Cardiac fibroblast (primary cell): Measurements from ENCODE around the gene RSPH9.

Experiments used
- DNase-seq, 2 donors: peaks; one replicate each; pipeline versions ENCODE4 v3.0.0 to v3.0.0-alpha.2; 2010; ENCODE audit warnings: low read depth in 2 of 2
- H3K4me3 ChIP-seq, 2 donors: replicated peaks in 1 of 2; 1 replicate in 1 of 2; 2 replicates in 1 of 2; pipeline ENCODE4 v1.5.1; 2011; ENCODE audit warnings: low read depth in 2 of 2, low read length in 2 of 2, mild to moderate bottlenecking in 2 of 2, moderate library complexity in 1 of 2
- TF ChIP-seq, protein P1 (sequence below): IDR thresholded peaks from one replicate; pipeline ENCODE4 v1.5.1; 2011; ENCODE audit warnings: low read depth, mild to moderate bottlenecking, low read length, inconsistent platforms

Gene RSPH9

GRCh38 chr6:43717822-43718221, 73.0 kb downstream of the RSPH9 start:
- TF ChIP-seq, protein P1, sequence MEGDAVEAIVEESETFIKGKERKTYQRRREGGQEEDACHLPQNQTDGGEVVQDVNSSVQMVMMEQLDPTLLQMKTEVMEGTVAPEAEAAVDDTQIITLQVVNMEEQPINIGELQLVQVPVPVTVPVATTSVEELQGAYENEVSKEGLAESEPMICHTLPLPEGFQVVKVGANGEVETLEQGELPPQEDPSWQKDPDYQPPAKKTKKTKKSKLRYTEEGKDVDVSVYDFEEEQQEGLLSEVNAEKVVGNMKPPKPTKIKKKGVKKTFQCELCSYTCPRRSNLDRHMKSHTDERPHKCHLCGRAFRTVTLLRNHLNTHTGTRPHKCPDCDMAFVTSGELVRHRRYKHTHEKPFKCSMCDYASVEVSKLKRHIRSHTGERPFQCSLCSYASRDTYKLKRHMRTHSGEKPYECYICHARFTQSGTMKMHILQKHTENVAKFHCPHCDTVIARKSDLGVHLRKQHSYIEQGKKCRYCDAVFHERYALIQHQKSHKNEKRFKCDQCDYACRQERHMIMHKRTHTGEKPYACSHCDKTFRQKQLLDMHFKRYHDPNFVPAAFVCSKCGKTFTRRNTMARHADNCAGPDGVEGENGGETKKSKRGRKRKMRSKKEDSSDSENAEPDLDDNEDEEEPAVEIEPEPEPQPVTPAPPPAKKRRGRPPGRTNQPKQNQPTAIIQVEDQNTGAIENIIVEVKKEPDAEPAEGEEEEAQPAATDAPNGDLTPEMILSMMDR, result no peak
- no peak overlapping the region for H3K4me3 ChIP-seq
- DNase-seq, result peak in 1 of 2 donors; percentile 53

- DNase-seq, result no peak
- no peak overlapping the region for H3K4me3 ChIP-seq
- TF ChIP-seq, protein P1, result no peak
Observed at GRCh38 chr6:43718387-43719105, 73.7 kb downstream of the RSPH9 start.

DNA sequence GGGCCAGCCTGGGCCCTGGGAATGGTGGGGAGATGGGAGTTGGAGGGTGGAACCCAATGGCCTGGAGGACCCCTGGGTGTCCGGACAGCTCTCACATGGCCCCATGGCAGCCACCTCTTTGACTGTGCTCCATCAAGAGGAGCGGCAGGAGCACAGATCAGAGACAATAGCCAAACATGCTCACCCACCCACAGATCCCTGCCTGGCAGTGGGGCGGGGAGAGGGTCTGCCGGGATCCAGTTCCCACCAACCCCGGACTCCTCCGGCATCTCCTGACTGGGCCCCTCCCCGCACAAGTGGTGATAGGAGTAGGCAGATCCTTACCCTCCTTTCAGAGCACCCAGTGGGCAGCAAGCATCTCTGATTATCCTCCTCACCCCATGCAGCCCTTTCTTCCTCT, 74.7 kb downstream of the RSPH9 start:
- no peak for DNase-seq
- TF ChIP-seq, protein P1, result no peak

GRCh38 chr6:43720999-43721398, 76.2 kb downstream of the RSPH9 start:
- TF ChIP-seq, protein P1, result no peak
- no peak for DNase-seq

More for the DNA sequence above, 74.7 kb downstream of the RSPH9 start:
- H3K4me3 ChIP-seq, result no peak overlapping the region

More at GRCh38 chr6:43720999-43721398, 76.2 kb downstream of the RSPH9 start:
- no peak overlapping the region for H3K4me3 ChIP-seq
